GM12874 (cell line): ENCODE results near the gene PDIA5.

Experiments used
- TF ChIP-seq, protein P1 (sequence below): IDR thresholded peaks from 2 replicates; pipeline ENCODE4 v1.5.1; 2011; ENCODE audit warnings: low read depth, mild to moderate bottlenecking, control low read depth, low read length, moderate library complexity; ENCODE audit not compliant: insufficient read depth

The PDIA5 gene

GRCh38 chr3:123098426-123099330 lies 31.9 kb downstream of the PDIA5 start:
- TF ChIP-seq, protein P1, sequence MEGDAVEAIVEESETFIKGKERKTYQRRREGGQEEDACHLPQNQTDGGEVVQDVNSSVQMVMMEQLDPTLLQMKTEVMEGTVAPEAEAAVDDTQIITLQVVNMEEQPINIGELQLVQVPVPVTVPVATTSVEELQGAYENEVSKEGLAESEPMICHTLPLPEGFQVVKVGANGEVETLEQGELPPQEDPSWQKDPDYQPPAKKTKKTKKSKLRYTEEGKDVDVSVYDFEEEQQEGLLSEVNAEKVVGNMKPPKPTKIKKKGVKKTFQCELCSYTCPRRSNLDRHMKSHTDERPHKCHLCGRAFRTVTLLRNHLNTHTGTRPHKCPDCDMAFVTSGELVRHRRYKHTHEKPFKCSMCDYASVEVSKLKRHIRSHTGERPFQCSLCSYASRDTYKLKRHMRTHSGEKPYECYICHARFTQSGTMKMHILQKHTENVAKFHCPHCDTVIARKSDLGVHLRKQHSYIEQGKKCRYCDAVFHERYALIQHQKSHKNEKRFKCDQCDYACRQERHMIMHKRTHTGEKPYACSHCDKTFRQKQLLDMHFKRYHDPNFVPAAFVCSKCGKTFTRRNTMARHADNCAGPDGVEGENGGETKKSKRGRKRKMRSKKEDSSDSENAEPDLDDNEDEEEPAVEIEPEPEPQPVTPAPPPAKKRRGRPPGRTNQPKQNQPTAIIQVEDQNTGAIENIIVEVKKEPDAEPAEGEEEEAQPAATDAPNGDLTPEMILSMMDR, result no peak

DNA sequence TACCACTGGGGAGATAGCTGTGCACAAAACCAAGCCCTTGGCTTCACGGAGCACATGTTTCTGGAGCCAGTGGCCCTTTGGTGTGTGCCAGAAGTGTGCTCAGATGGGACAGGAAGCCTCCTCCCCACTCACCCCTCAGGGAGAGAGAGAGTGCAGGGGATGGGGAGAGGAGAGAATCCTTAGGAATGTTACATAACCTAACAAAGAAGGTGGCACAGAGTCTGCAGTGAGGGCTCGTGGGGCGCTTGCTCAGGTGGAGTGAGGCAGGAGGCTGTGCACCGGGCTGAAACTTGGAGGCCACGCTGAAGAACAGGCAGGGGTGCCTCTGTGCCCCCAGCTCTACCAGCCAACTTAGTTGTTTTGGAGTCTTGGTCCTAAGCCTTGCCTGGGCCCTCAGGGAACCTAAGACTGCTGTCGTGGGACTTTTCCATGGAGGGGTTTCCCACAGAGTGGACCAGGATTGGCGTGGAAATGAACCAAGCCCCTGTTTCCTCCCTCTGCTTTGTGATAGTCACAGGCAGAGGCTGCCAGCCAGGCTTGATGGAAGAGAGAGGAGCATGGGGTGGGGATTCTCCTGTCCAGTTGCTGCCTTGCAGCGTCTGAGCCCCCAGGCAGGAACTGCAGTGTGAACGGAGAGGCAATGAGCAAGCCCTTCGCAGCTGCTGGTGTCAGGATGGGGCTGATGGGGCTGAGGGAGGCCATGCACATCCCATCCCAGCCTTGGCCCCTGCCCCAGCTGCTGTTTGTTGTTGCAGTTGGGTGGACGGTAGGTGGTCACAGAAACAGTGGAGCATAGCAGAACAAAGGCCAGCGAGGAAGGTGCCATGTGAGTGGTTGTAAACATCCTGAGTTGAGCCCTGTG lies 32.7 kb downstream of the PDIA5 start:
- TF ChIP-seq, protein P1, result no peak

GRCh38 chr3:123100193-123100776 lies 33.5 kb downstream of the PDIA5 start:
- TF ChIP-seq, protein P1, result no peak

DNA sequence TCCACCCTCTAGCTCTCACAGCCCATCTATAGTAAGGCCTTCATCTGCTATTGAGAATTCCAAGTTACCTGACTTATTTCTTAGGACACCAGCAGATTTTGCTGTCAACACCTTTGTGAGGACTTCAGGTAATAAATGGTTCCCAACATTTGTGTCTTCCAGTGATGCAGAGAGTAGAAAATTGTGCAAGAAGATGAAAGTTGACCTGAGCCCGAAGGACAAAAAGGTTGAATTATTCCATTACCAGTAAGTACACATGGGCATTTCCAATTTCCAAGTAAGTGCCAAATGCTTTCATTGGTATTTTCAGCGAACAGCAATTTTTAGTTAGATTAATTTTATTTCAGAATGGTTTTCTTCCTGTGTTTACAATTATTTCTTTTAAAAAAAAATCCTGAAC lies 35.4 kb downstream of the PDIA5 start:
- TF ChIP-seq, protein P1, result no peak

DNA sequence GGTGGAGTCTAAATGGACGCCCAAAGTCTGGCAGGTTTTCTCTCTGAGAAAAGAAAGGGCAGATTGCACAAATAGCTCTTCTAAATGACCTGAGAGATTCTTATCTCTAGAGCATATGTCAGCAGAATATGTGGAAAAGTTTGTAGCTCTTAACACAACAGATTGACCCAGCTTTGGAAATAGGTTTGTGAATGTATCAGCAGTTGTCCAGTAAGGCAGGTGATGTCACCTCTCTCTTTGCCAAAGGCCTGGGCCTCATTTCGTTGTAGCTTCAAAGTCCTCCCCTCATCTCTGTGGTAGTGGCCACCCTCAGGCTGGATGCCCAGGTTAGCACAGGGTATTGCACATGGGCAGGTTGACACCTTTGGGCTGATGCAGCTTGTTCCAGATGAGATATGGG lies 36.0 kb downstream of the PDIA5 start:
- TF ChIP-seq, protein P1, result no peak

DNA sequence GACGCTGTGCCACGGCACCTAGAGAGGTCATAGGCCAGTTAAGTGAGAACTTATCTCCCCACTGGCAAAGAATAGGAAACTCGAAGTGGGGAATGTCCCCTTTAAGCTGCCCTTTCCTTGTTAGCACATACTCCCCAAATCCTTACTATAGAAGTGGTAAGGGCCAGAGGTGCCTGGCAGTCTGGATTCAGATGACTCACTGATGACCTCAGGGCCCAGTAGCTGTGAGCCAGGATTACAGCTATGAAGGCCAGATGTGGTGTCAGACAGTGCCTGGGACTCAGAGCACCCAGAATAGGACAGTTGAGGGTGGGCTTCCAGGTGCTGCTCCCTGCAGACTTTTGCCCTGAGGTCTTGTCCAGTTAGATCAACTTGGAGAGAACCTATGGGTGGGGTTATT lies 37.7 kb downstream of the PDIA5 start:
- TF ChIP-seq, protein P1, result no peak
